HT1080 (cell line): ENCODE results near the gene CCNT1. TPM values are rescaled to one million over a fixed set of nuclear protein-coding genes. Genes with fewer than 3 reads are reported as not detected.
"Not testable (repeated sequence)": the region's sequence is repeated elsewhere in the genome, so short reads cannot be mapped to it uniquely, and the experiment has no call there.

Experiments
- DNase-seq: peaks from one replicate; pipeline ENCODE4 v3.0.0-alpha.2; 2015; ENCODE audit warnings: low read depth
- total RNA-seq: library from RNA; depleted of rRNA; stranded (reverse); fragments of >200 nt; shearing (Covaris generic); gene quantifications from 2 replicates; pipeline ENCODE4 v1.2.3, GENCODE V29; 2014

CCNT1 gene
- total RNA-seq, 1 experiment from 2014 or later, result 45.5 TPM

GRCh38 chr12:48691826-48692487 is 24.6 kb downstream of the CCNT1 start:
- no peak for DNase-seq

- no peak for DNase-seq
Observed at GRCh38 chr12:48690990-48691389, 25.5 kb downstream of the CCNT1 start.

- DNase-seq, result no peak
Observed at GRCh38 chr12:48690436-48690835, 26.1 kb downstream of the CCNT1 start.

- no peak for DNase-seq
Observed at GRCh38 chr12:48688836-48689235, 27.7 kb downstream of the CCNT1 start.

DNA sequence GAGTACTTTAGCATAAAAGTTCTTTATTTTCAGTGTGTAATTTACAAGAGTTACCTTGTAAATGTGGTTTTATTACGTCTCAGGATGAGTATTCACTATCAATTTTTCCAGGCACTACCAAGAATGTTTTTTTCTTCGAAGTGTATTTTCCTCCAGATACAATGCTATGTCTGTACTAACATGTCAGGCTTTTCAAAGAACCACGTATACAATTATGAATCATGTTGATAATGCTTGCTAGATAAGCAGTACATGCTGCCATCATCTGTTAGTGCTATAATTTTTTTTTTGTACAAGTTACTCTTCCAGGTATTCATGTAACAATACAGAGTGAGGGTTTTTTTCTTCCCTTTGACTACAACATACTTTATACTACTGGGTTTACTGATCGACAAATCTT is 28.9 kb downstream of the CCNT1 start:
- DNase-seq, result no peak

GRCh38 chr12:48686615-48687334 is 29.7 kb downstream of the CCNT1 start:
- DNase-seq, result no peak

- no peak for DNase-seq
Observed at GRCh38 chr12:48686037-48686595, 30.4 kb downstream of the CCNT1 start.

- DNase-seq, result no peak
Observed at GRCh38 chr12:48683534-48683933, 33.0 kb downstream of the CCNT1 start.

- no peak for DNase-seq
Observed at GRCh38 chr12:48682927-48683326, 33.6 kb downstream of the CCNT1 start.

DNA sequence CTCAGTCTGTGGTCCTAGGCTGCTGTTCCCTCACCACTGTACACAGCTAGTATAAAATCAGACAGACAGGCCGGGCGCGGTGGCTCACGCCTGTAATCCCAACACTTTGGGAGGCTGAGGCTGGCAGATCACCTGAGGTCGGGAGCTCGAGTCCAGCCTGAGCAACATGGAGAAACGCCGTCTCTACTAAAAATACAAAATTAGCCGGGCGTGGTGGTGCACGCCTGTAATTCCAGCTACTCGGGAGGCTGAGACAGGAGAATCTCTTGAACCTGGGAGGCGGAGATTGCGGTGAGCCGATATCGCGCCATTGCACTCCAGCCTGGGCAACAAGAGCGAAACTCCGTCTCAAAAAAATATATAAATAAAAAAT is 34.0 kb downstream of the CCNT1 start:
- DNase-seq, result not testable (repeated sequence)

DNA sequence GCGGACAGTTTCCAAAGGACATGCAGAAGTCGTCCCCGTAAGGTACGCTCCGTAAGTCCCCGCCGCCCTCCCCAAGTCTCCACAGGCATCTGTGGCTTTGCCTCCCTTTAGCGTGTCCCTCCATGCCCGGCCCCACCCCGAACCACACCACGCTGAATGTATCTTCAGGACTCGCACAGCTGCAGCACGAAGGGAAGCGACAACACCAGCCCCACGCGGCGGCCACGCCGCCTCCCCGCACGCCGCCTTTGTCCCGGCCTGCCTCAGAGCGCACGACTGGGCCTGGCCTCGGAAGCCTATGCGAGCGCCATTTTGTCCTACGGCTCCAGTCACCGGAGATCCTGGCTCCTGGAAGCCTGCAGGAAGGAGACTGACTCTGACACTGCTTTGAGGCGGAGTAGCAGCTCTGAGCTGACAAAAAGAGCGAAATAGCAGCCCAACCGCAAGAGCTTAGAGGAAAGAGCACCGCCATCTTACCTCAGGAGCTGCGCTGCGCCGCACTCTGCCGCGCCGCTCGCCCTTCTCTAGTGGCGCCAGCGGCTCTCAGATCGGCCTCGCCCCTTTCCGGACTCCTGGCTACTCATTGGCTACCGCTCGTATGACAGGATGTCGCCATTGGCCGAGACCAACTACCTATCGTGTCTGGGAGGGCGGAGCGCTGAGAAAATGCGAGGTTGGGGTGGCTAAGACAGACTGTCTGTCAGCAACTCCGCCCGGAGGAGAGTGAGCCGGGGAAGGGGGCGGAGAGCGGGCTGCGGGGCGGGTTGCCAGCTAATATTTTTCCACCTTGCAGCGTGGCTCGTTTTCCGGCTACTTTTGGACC is 34.6 kb downstream of the CCNT1 start, which contains the start of gene KANSL2:
TSS of gene KANSL2 (minus strand) at position 529 of the 823 bp plus-strand sequence. CDS start 606 bp downstream, outside the sequence.
- DNase-seq, result peak; percentile 97

DNA sequence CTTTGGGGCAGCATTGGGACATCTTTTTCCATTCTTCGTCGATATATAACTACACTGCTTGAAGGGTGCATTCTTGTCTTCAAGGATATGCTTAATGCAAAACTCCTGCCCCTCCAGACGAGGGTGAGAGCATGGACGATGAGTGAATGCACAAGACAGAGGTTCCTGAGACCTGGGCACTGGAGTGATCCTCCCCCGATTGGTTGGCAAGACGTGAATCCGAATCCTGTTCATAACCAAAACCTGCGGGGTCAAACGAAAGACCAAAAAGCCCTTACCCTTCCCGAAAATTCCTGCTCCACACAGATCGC is 35.2 kb downstream of the CCNT1 start:
- DNase-seq, result peak; percentile 8

GRCh38 chr12:48680861-48681260 is 35.6 kb downstream of the CCNT1 start:
- DNase-seq, result no peak

GRCh38 chr12:48678551-48679185 is 37.8 kb downstream of the CCNT1 start:
- no peak for DNase-seq

- no peak for DNase-seq
Observed at GRCh38 chr12:48671231-48671856, 45.2 kb downstream of the CCNT1 start.

- no peak for DNase-seq
Observed at GRCh38 chr12:48668996-48669395, 47.5 kb downstream of the CCNT1 start.

- DNase-seq, result no peak
Observed at GRCh38 chr12:48659863-48660262, 56.6 kb downstream of the CCNT1 start.

DNA sequence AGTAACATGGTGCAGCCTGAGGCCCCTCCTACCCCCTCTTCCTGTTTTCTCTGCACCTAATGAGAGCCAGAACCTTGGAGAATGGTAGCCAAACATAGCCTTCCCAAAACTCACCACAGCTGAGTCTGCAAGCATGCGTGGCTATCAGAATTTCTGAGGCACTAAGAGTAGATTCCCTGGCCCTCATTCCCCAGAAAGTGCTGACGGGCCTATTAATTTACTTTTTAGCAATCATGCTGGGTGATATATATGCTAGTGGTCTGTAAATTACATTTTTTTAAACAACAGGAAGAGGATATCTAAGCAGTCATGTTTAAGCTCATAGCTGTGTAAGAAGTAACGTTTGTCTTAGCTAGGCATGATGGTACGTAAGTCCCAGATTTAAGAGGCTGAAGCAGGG is 64.8 kb downstream of the CCNT1 start:
- no peak for DNase-seq

GRCh38 chr12:48645354-48645753 is 71.2 kb downstream of the CCNT1 start:
- not testable (repeated sequence) for DNase-seq

- no peak for DNase-seq
Observed at GRCh38 chr12:48643011-48643410, 73.5 kb downstream of the CCNT1 start.
